HG03442 (cell line): ENCODE data around the gene FAM25C.
"Not testable (repeated sequence)": the region's sequence is repeated elsewhere in the genome, so short reads cannot be mapped to it uniquely, and the experiment has no call there.

Experiments
- ATAC-seq: cut with Tn5 transposase; IDR thresholded peaks from one replicate; pipeline ENCODE4 v1.9.1; 2021; ENCODE audit warnings: mild to moderate bottlenecking, moderate library complexity; ENCODE audit not compliant: unreplicated experiment

FAM25C gene

GRCh38 chr10:47999691-48000090 lies at the start of gene FAM25C:
FAM25C (minus strand) TSS chr10:47999791; CDS start chr10:47999765, 26 bp downstream.
- ATAC-seq: not testable (repeated sequence)

GRCh38 chr10:48044557-48044956 lies 45.0 kb upstream of the FAM25C start:
- ATAC-seq: not testable (repeated sequence)

GRCh38 chr10:48031390-48031789 lies 31.8 kb upstream of the FAM25C start:
- ATAC-seq: not testable (repeated sequence)

GRCh38 chr10:48002306-48002705 lies 2.7 kb upstream of the FAM25C start:
- not testable (repeated sequence) for ATAC-seq

- not testable (repeated sequence) for ATAC-seq
Measured at GRCh38 chr10:47994045-47994444, 5.5 kb downstream of the FAM25C start.

- not testable (repeated sequence) for ATAC-seq
Measured at GRCh38 chr10:47992560-47992959, 7.0 kb downstream of the FAM25C start.

- ATAC-seq: not testable (repeated sequence)
Measured at GRCh38 chr10:47991706-47992105, 7.9 kb downstream of the FAM25C start.

GRCh38 chr10:47990097-47990496 lies 9.5 kb downstream of the FAM25C start:
- ATAC-seq: not testable (repeated sequence)

GRCh38 chr10:47989542-47989950 lies 10.0 kb downstream of the FAM25C start:
- not testable (repeated sequence) for ATAC-seq

- ATAC-seq: not testable (repeated sequence)
Measured at GRCh38 chr10:47988718-47989541, 10.7 kb downstream of the FAM25C start.

GRCh38 chr10:47987952-47988351 lies 11.6 kb downstream of the FAM25C start:
- ATAC-seq: not testable (repeated sequence)

- ATAC-seq: not testable (repeated sequence)
Measured at GRCh38 chr10:47986413-47987230, 13.0 kb downstream of the FAM25C start.

- not testable (repeated sequence) for ATAC-seq
Measured at GRCh38 chr10:47975409-47975808, 24.2 kb downstream of the FAM25C start.

- not testable (repeated sequence) for ATAC-seq
Measured at GRCh38 chr10:47973131-47973530, 26.5 kb downstream of the FAM25C start.

- ATAC-seq: not testable (repeated sequence)
Measured at GRCh38 chr10:47972077-47972476, 27.5 kb downstream of the FAM25C start.

GRCh38 chr10:47971598-47971997 lies 28.0 kb downstream of the FAM25C start:
- ATAC-seq: not testable (repeated sequence)

GRCh38 chr10:47970047-47970446 lies 29.5 kb downstream of the FAM25C start:
- not testable (repeated sequence) for ATAC-seq

- peak; percentile 78 for ATAC-seq
Measured at GRCh38 chr10:47968988-47969387, 30.6 kb downstream of the FAM25C start.

- ATAC-seq: not testable (repeated sequence)
Measured at GRCh38 chr10:47964280-47965063, 35.1 kb downstream of the FAM25C start.

- not testable (repeated sequence) for ATAC-seq
Measured at GRCh38 chr10:47962785-47963184, 36.8 kb downstream of the FAM25C start.

GRCh38 chr10:47960699-47961098 lies 38.9 kb downstream of the FAM25C start:
- not testable (repeated sequence) for ATAC-seq
